ENCODE results near the gene TFB2M. TPM values are rescaled to one million over a fixed set of nuclear protein-coding genes. Genes with fewer than 3 reads are reported as not detected.
"Not testable (repeated sequence)": the region's sequence is repeated elsewhere in the genome, so short reads cannot be mapped to it uniquely, and the experiment has no call there.

TFB2M gene
- 10 to 100 TPM; 12.0 to 12.2 TPM for total RNA-seq
- 10 to 100 TPM; 17.8 to 20.8 (median 19.3) TPM for polyA plus RNA-seq
- total RNA-seq, result 12.4 to 59.2 (median 17.2) reads per million in 6 experiments

- H3K36me3 Mint-ChIP-seq, result peaks cover 0 to 16% (median 0%) of the 10 kb centered on the region in 3 donors
- ATAC-seq, result peak; percentile 75 to 79
- no peaks in the 10 kb centered on the region for H3K9me3 Mint-ChIP-seq
- POLR2A ChIA-PET, result interaction anchor here (0.6 to 2.6 kb wide), 8 partner anchors 12 to 1732 kb away, joined by 3 to 26 read pairs (median 4); partner anchors contain the start of gene SMYD3
- peak; percentile 73 to 95 (median 88) for DNase-seq
- H3K27ac Mint-ChIP-seq, result peak within 1 kb of the TSS; percentile 93 to 99 (median 98)
- no peaks in the 10 kb centered on the region for H3K27me3 Mint-ChIP-seq
- H3K4me1 Mint-ChIP-seq, result peaks cover 13 to 64% (median 53%) of the 10 kb centered on the region in 4 donors
- peak within 1 kb of the TSS; percentile 97 to 99 (median 98) for H3K4me3 Mint-ChIP-seq
Measured at GRCh38 chr1:246566128-246566812, at the start of gene TFB2M, which contains the start of gene CNST. Gene TFB2M, minus strand, starts transcription at chr1:246566261. Its CDS starts 123 bp downstream, at chr1:246566138. Gene CNST, plus strand, starts transcription at chr1:246566456. Its CDS starts 25,107 bp downstream, at chr1:246591563.

- H3K27me3 Mint-ChIP-seq, result no peaks in the 10 kb centered on the region
- H3K27ac Mint-ChIP-seq, result peak overlapping the region; percentile 15 to 95 (median 74)
- DNase-seq (no peak), ATAC-seq (no peak)
- peaks cover 24 to 68% (median 61%) of the 10 kb centered on the region in 4 donors for H3K4me1 Mint-ChIP-seq
- POLR2A ChIA-PET, result interaction anchor here (0.5 kb wide), 1 partner anchor 50 kb away, joined by 3 read pairs; no protein-coding TSS in a partner anchor
- H3K36me3 Mint-ChIP-seq, result peaks cover 0 to 34% (median 5%) of the 10 kb centered on the region in 3 donors
- H3K4me3 Mint-ChIP-seq, result peak overlapping the region in 1 of 10 donors; percentile 61
- no peaks in the 10 kb centered on the region for H3K9me3 Mint-ChIP-seq
Measured at GRCh38 chr1:246613096-246613758, 47.2 kb upstream of the TFB2M start.

GRCh38 chr1:246609632-246610031 is 43.6 kb upstream of the TFB2M start:
- Mint-ChIP-seq H3K4me3 (peak overlapping the region in 5 of 10 donors; percentile 14 to 41 (median 22)), H3K4me1 (peaks cover 27 to 76% (median 62%) of the 10 kb centered on the region in 4 donors), H3K27ac (peak overlapping the region in 7 of 10 donors; percentile 7 to 83 (median 57)), H3K27me3 (no peaks in the 10 kb centered on the region), H3K9me3 (no peaks in the 10 kb centered on the region), H3K36me3 (peaks cover 0 to 21% (median 0%) of the 10 kb centered on the region in 3 donors)
- no peak for ATAC-seq
- no peak for DNase-seq
- POLR2A ChIA-PET, result no interaction called here

- DNase-seq (no peak), ATAC-seq (no peak)
- POLR2A ChIA-PET, result no interaction called here
- Mint-ChIP-seq H3K27ac (peak overlapping the region; percentile 30 to 83 (median 57)), H3K27me3 (no peaks in the 10 kb centered on the region), H3K4me1 (peaks cover 26 to 80% (median 63%) of the 10 kb centered on the region in 4 donors), H3K4me3 (peak overlapping the region in 7 of 10 donors; percentile 4 to 26 (median 18)), H3K36me3 (peaks cover 0 to 18% (median 0%) of the 10 kb centered on the region in 3 donors), H3K9me3 (no peaks in the 10 kb centered on the region)
Measured at GRCh38 chr1:246608616-246609376, 42.7 kb upstream of the TFB2M start.

GRCh38 chr1:246607462-246607861 is 41.4 kb upstream of the TFB2M start:
- Mint-ChIP-seq H3K4me1 (peaks cover 27 to 79% (median 66%) of the 10 kb centered on the region in 4 donors), H3K9me3 (no peaks in the 10 kb centered on the region), H3K36me3 (peaks cover 0 to 20% (median 0%) of the 10 kb centered on the region in 3 donors), H3K27ac (peak overlapping the region in 4 of 10 donors; percentile 19 to 60 (median 42)), H3K4me3 (no peak overlapping the region), H3K27me3 (no peaks in the 10 kb centered on the region)
- ATAC-seq (no peak), DNase-seq (no peak)
- POLR2A ChIA-PET, result interaction anchor here (0.6 kb wide), 1 partner anchor 170 kb away, joined by 3 read pairs; no protein-coding TSS in a partner anchor

GRCh38 chr1:246605231-246605630 is 39.2 kb upstream of the TFB2M start:
- H3K4me3 Mint-ChIP-seq, ATAC-seq, H3K27me3 Mint-ChIP-seq, H3K9me3 Mint-ChIP-seq, DNase-seq, POLR2A ChIA-PET: not testable (repeated sequence)
- Mint-ChIP-seq H3K27ac (peak overlapping the region in 1 of 10 donors; percentile 60), H3K4me1 (peaks cover 31 to 79% (median 67%) of the 10 kb centered on the region in 4 donors), H3K36me3 (peaks cover 0 to 25% (median 0%) of the 10 kb centered on the region in 3 donors)

- ATAC-seq, result peak; percentile 62 to 74
- Mint-ChIP-seq H3K4me3 (peak overlapping the region in 8 of 10 donors; percentile 15 to 50 (median 38)), H3K27me3 (no peaks in the 10 kb centered on the region), H3K9me3 (no peaks in the 10 kb centered on the region), H3K27ac (peak overlapping the region in 9 of 10 donors; percentile 58 to 78 (median 69)), H3K4me1 (peaks cover 33 to 77% (median 66%) of the 10 kb centered on the region in 4 donors), H3K36me3 (peaks cover 0 to 37% (median 0%) of the 10 kb centered on the region in 3 donors)
- POLR2A ChIA-PET, result no interaction called here
- peak in 3 of 10 donors; percentile 6 to 29 (median 12) for DNase-seq
Measured at GRCh38 chr1:246602194-246602593, 36.1 kb upstream of the TFB2M start.

- Mint-ChIP-seq H3K27ac (peak overlapping the region; percentile 7 to 78 (median 70)), H3K4me3 (peak overlapping the region in 6 of 10 donors; percentile 2 to 71 (median 24)), H3K36me3 (peaks cover 0 to 51% (median 4%) of the 10 kb centered on the region in 3 donors)
Measured at GRCh38 chr1:246600579-246600978, 34.5 kb upstream of the TFB2M start.

GRCh38 chr1:246599315-246599714 is 33.3 kb upstream of the TFB2M start:
- H3K4me1 Mint-ChIP-seq, result peaks cover 39 to 88% (median 81%) of the 10 kb centered on the region in 4 donors

More at GRCh38 chr1:246600579-246600978, 34.5 kb upstream of the TFB2M start:
- Mint-ChIP-seq H3K27me3 (no peaks in the 10 kb centered on the region), H3K9me3 (no peaks in the 10 kb centered on the region), H3K4me1 (peaks cover 35 to 84% (median 74%) of the 10 kb centered on the region in 4 donors)
- DNase-seq (no peak), ATAC-seq (no peak)
- POLR2A ChIA-PET, result no interaction called here

GRCh38 chr1:246597971-246598370 is 31.9 kb upstream of the TFB2M start:
- POLR2A ChIA-PET, result interaction anchor here (1.1 kb wide), 1 partner anchor 31 kb away, joined by 3 read pairs; no protein-coding TSS in a partner anchor
- H3K27me3 Mint-ChIP-seq, result no peaks in the 10 kb centered on the region
- no peak for ATAC-seq
- peak overlapping the region in 4 of 10 donors; percentile 2 to 78 (median 60) for H3K27ac Mint-ChIP-seq
- H3K4me3 Mint-ChIP-seq, result no peak overlapping the region
- H3K4me1 Mint-ChIP-seq, result peaks cover 34 to 80% (median 73%) of the 10 kb centered on the region in 4 donors
- H3K36me3 Mint-ChIP-seq, result peaks cover 0 to 63% (median 10%) of the 10 kb centered on the region in 3 donors
- DNase-seq, result no peak
- no peaks in the 10 kb centered on the region for H3K9me3 Mint-ChIP-seq

More at GRCh38 chr1:246599315-246599714, 33.3 kb upstream of the TFB2M start:
- Mint-ChIP-seq H3K27ac (peak overlapping the region in 7 of 10 donors; percentile 11 to 78 (median 33)), H3K27me3 (no peaks in the 10 kb centered on the region), H3K9me3 (no peaks in the 10 kb centered on the region), H3K4me3 (peak overlapping the region in 2 of 10 donors; percentile 12 to 20), H3K36me3 (peaks cover 0 to 60% (median 7%) of the 10 kb centered on the region in 3 donors)
- ATAC-seq (no peak), DNase-seq (no peak)
- POLR2A ChIA-PET, result no interaction called here

- H3K4me1 Mint-ChIP-seq, result peaks cover 33 to 80% (median 71%) of the 10 kb centered on the region in 4 donors
- H3K36me3 Mint-ChIP-seq, result peaks cover 4 to 67% (median 10%) of the 10 kb centered on the region in 3 donors
- peak overlapping the region in 1 of 10 donors; percentile 30 for H3K4me3 Mint-ChIP-seq
- H3K9me3 Mint-ChIP-seq, result no peaks in the 10 kb centered on the region
- POLR2A ChIA-PET, result interaction anchor here (1.1 kb wide), 1 partner anchor 30 kb away, joined by 3 read pairs; no protein-coding TSS in a partner anchor
- DNase-seq (no peak), ATAC-seq (peak in 1 of 2 donors; percentile 34)
- peak overlapping the region in 5 of 10 donors; percentile 12 to 71 (median 55) for H3K27ac Mint-ChIP-seq
- no peaks in the 10 kb centered on the region for H3K27me3 Mint-ChIP-seq
Measured at GRCh38 chr1:246597340-246597739, 31.3 kb upstream of the TFB2M start.
